Measurements from ENCODE around the gene ZNF330.

ZNF330 gene

DNA sequence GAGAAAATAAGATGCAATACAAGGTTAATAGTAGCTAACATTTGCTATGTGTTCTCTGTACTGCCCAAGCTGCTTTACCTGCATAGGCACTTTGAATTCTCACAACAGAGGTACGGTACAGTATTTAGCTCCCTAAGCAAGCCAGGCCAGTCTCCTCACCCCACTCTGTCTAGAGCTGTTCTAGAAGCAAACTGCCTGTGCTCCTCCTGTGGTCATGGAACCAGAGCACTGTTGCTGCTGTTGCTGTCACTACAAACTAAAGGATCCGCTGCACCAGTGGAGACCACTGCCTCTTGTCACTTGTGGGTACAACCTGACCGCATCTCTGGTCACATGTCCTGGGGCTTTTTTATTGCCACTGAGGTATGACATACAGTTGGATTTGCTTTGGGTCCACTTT lies 19.6 kb downstream of the ZNF330 start:
- H3K4me3 ChIP-seq (ENCODE audit: low read length), result no peak overlapping the region
- DNase-seq (ENCODE audit: low read depth), result no peak
- TF ChIP-seq, protein P1, sequence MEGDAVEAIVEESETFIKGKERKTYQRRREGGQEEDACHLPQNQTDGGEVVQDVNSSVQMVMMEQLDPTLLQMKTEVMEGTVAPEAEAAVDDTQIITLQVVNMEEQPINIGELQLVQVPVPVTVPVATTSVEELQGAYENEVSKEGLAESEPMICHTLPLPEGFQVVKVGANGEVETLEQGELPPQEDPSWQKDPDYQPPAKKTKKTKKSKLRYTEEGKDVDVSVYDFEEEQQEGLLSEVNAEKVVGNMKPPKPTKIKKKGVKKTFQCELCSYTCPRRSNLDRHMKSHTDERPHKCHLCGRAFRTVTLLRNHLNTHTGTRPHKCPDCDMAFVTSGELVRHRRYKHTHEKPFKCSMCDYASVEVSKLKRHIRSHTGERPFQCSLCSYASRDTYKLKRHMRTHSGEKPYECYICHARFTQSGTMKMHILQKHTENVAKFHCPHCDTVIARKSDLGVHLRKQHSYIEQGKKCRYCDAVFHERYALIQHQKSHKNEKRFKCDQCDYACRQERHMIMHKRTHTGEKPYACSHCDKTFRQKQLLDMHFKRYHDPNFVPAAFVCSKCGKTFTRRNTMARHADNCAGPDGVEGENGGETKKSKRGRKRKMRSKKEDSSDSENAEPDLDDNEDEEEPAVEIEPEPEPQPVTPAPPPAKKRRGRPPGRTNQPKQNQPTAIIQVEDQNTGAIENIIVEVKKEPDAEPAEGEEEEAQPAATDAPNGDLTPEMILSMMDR (conservative IDR thresholded peaks at IDR 0.05; ENCODE audit: low read length), result no peak

DNA sequence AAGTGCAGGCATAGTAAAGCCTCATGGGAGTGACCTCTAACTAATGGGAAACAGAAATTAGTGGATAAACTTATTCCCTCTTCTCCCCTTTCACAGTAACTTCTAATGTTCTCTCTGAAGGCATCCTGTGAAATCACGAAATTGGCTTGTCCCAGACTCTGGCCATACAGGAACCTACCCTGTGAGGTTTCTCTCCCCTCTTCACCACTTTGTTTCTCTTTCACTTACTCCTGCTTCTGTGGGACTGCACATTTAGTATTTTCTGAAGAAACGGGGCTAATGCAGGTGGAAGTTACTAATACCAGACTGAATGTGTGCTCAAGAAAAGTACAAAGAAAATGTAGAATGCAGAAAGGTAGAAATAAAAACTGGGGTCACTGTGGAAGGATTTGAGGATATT lies 20.0 kb downstream of the ZNF330 start:
- H3K4me3 ChIP-seq (ENCODE audit: low read length), result no peak overlapping the region
- TF ChIP-seq, protein P1 (conservative IDR thresholded peaks at IDR 0.05; ENCODE audit: low read length), result no peak
- DNase-seq (ENCODE audit: low read depth), result no peak

DNA sequence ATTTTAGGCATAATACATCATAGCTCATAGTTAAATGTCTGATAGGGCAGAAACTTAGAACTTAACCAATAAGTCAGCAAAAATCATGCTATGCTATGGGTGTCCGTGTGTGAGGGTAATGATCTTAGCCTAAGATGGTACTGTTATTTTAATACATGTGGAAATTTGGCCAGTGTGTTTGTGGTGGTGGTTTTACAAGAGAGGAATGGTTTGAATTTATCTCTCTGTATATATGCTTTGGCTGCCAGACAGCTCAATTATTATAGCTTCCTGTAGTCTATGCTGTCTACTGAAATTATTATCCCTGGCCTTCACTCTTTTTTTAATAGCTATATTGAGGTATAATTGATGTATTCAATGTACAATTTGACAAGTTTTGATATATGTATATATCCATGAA lies 21.3 kb downstream of the ZNF330 start:
- DNase-seq (ENCODE audit: low read depth), result peak; percentile 22

DNA sequence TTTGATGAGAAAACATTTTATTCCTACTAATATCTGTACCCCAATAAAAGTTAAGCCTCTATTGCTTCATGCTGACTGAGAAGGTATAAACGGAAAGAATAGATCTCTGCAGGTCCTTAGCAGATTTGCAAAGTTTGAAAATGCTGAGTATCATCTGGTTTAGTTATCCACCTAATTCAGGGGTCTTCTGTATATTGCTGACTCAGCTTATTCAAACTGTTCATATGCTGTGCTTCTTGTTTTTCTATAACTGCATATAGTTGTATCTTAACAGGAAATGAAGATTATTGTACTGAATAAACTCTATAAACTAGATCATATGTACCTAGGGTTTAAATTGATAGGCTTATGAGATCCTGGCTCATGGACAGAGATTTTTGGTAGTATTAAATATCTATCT lies 23.7 kb downstream of the ZNF330 start:
- no peak for DNase-seq (ENCODE audit: low read depth)
- H3K4me3 ChIP-seq (ENCODE audit: low read length), result no peak overlapping the region
- TF ChIP-seq, protein P1 (conservative IDR thresholded peaks at IDR 0.05; ENCODE audit: low read length), result no peak

More for the DNA sequence above, 21.3 kb downstream of the ZNF330 start:
- TF ChIP-seq, protein P1 (conservative IDR thresholded peaks at IDR 0.05; ENCODE audit: low read length), result no peak
- no peak overlapping the region for H3K4me3 ChIP-seq (ENCODE audit: low read length)

DNA sequence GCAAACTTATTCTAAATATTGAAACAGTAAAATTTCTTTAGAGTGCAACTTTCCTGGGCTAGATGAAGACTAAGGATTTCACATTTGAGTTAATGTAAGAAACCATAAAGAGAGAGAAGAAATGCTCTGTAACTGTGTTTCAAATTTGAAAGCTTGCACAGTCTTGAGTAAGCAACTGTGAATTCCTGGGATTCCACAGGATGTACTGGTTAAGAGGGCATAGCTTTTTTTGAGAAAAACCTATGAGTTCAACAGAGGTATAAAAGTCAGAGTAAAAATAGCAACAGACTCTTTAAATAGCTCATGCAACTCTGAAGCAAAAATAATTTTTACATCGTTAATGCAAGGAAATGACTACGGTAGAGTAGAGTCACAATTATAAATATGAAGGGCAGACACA lies 25.5 kb downstream of the ZNF330 start:
- TF ChIP-seq, protein P1 (conservative IDR thresholded peaks at IDR 0.05; ENCODE audit: low read length), result no peak
- DNase-seq (ENCODE audit: low read depth), result peak; percentile 88

DNA sequence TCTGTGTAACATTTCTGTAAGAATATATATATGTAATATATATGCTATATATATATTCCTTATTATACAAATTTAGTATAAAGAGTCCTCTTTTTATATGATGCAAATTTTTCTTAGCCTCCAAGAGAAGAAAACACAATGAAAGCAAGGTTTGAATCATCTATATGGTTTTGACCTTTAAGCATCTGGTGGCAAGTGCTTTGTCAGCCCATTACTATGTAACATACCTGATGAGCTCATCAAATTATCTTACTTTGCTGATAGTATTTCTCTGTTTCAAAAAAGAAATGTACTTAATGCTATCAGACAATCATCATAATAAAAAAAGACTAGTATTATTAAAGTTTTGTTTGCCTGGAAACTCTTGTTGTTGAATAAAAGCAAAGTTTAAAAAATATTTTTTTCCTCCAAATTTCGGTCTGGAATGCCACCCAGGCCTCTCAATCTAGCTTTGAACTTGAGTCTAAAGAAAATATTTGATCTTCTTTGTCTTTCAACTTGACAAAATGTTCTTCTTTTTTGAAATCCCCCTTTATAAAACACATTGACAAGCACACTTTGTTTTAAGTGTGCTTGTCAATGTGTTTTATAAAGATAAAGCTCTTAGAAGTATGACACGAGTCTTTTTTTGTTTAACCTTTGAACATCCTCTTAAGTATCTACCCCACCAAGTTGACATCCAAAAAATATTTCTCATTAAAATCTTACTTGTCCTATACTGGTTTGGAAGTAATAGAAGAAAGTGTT lies 26.2 kb downstream of the ZNF330 start:
- TF ChIP-seq, protein P1 (conservative IDR thresholded peaks at IDR 0.05; ENCODE audit: low read length), result no peak
- no peak overlapping the region for H3K4me3 ChIP-seq (ENCODE audit: low read length)
- DNase-seq (ENCODE audit: low read depth), result peak; percentile 19

More for the DNA sequence above, 25.5 kb downstream of the ZNF330 start:
- no peak overlapping the region for H3K4me3 ChIP-seq (ENCODE audit: low read length)

DNA sequence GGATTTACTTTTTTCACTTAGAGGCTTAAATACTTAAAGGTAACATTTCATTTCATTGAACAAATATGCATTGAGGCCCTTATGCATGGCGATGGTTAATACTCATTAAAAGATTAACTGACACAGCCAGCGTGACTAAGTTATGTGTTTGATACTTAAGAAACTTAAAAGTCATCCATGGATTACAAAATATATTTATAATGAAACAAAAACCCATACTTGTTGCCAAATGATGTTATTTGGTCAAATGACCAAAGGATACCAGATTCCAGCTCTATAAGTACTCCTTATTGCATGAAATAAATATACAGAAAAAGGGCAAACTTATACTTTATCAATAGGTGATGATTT lies 26.7 kb downstream of the ZNF330 start:
- TF ChIP-seq, protein P1 (conservative IDR thresholded peaks at IDR 0.05; ENCODE audit: low read length), result no peak
- peak; percentile 24 for DNase-seq (ENCODE audit: low read depth)
- no peak overlapping the region for H3K4me3 ChIP-seq (ENCODE audit: low read length)

All from AG10803 (cell line).